Lower leg skin (tissue), 3 donors: ENCODE measurements around the gene CSGALNACT2.

Experiments used
- CTCF ChIP-seq, 3 donors: fragments of 450-650 bp; IDR thresholded peaks; one replicate each; pipeline ENCODE4 v1.5.1; 2016; ENCODE audit warnings: antibody characterized with exemption in 3 of 3, mild to moderate bottlenecking in 3 of 3, moderate library complexity in 2 of 3
- POLR2A ChIP-seq, 2 donors: fragments of 450-650 bp; IDR thresholded peaks; one replicate each; pipeline ENCODE4 v1.6.1; 2016 to 2017; ENCODE audit warnings: antibody characterized with exemption in 2 of 2, mild to moderate bottlenecking in 1 of 2, moderate library complexity in 1 of 2

DNA sequence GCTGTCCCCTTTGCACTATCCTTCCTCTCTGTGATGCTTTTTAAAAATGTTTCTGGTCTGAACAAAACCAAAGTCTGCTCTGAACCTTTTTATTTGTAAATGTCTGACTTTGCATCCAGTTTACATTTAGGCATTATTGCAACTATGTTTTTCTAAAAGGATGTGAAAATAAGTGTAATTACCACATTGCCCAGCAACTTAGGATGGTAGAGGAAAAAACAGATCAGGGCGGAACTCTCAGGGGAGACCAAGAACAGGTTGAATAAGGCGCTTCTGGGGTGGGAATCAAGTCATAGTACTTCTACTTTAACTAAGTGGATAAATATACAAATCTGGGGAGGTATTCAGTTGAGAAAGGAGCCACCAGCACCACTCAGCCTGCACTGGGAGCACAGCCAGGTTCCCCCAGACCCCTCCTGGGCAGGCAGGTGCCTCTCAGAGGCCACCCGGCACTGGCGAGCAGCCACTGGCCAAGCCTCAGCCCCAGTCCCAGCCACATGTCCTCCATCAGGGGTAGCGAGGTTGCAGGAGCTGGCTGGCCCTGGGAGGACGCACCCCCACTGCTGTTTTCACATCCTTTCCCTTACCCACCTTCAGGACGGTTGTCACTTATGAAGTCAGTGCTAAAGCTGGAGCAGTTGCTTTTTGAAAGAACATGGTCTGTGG is 11.4 kb upstream of the CSGALNACT2 start:
- TF ChIP-seq POLR2A (IDR thresholded peaks at IDR 0.05) = no peak
- TF ChIP-seq CTCF (IDR thresholded peaks at IDR 0.05) = no peak
